ENCODE results near the gene HCLS1.
"Not testable (repeated sequence)": the region's sequence is repeated elsewhere in the genome, so short reads cannot be mapped to it uniquely, and the experiment has no call there.

HCLS1 gene

GRCh38 chr3:121604759-121605158 is 55.9 kb downstream of the HCLS1 start:
- H3K4me1 ChIP-seq (ENCODE audit: control insufficient read depth, insufficient read depth, low read length) = no peaks in the 10 kb centered on the region

GRCh38 chr3:121601212-121601812 is 59.4 kb downstream of the HCLS1 start:
- no peaks in the 10 kb centered on the region for H3K9me3 ChIP-seq (ENCODE audit: control insufficient read depth, low read length)
- H3K36me3 ChIP-seq (ENCODE audit: control insufficient read depth, insufficient read depth, low read length) = no peaks in the 10 kb centered on the region
- no peaks in the 10 kb centered on the region for H3K4me1 ChIP-seq (ENCODE audit: control insufficient read depth, insufficient read depth, low read length)
- H3K27me3 ChIP-seq (ENCODE audit: control insufficient read depth, insufficient read depth, low read length, poor library complexity, severe bottlenecking) = no peaks in the 10 kb centered on the region
- 52 to 58% methylated on average over 4 of the region's 4 CpGs for WGBS, 2 experiments
- no peak overlapping the region for H3K27ac ChIP-seq (ENCODE audit: insufficient read depth, low read depth, low read length, poor library complexity, severe bottlenecking)
- no peak overlapping the region for H3K4me3 ChIP-seq (ENCODE audit: insufficient read depth, low read depth, low read length)

More at GRCh38 chr3:121604759-121605158, 55.9 kb downstream of the HCLS1 start:
- Histone ChIP-seq H3K4me3 (ENCODE audit: insufficient read depth, low read depth, low read length) (no peak overlapping the region), H3K27me3 (ENCODE audit: control insufficient read depth, insufficient read depth, low read length, poor library complexity, severe bottlenecking) (no peaks in the 10 kb centered on the region), H3K36me3 (ENCODE audit: control insufficient read depth, insufficient read depth, low read length) (no peaks in the 10 kb centered on the region), H3K27ac (ENCODE audit: insufficient read depth, low read depth, low read length, poor library complexity, severe bottlenecking) (no peak overlapping the region), H3K9me3 (ENCODE audit: control insufficient read depth, low read length) (no peaks in the 10 kb centered on the region)
- WGBS, 2 experiments = 92 to 95% methylated on average over 2 of the region's 2 CpGs

- not testable (repeated sequence) for H3K4me3 ChIP-seq (ENCODE audit: insufficient read depth, low read depth, low read length); H3K9me3 ChIP-seq (ENCODE audit: control insufficient read depth, low read length); H3K27me3 ChIP-seq (ENCODE audit: control insufficient read depth, insufficient read depth, low read length, poor library complexity, severe bottlenecking); H3K4me1 ChIP-seq (ENCODE audit: control insufficient read depth, insufficient read depth, low read length); H3K27ac ChIP-seq (ENCODE audit: insufficient read depth, low read depth, low read length, poor library complexity, severe bottlenecking); H3K36me3 ChIP-seq (ENCODE audit: control insufficient read depth, insufficient read depth, low read length)
- 89 to 94% methylated on average over 2 of the region's 2 CpGs for WGBS, 2 experiments
These were observed 60.8 kb downstream of the HCLS1 start for GRCh38 chr3:121599900-121600299.

GRCh38 chr3:121598564-121598963 is 62.1 kb downstream of the HCLS1 start:
- 91 to 95% methylated on average over 2 of the region's 2 CpGs for WGBS, 2 experiments
- Histone ChIP-seq H3K27me3 (ENCODE audit: control insufficient read depth, insufficient read depth, low read length, poor library complexity, severe bottlenecking) (no peaks in the 10 kb centered on the region), H3K9me3 (ENCODE audit: control insufficient read depth, low read length) (no peaks in the 10 kb centered on the region), H3K27ac (ENCODE audit: insufficient read depth, low read depth, low read length, poor library complexity, severe bottlenecking) (no peak overlapping the region), H3K4me1 (ENCODE audit: control insufficient read depth, insufficient read depth, low read length) (no peaks in the 10 kb centered on the region), H3K36me3 (ENCODE audit: control insufficient read depth, insufficient read depth, low read length) (no peaks in the 10 kb centered on the region), H3K4me3 (ENCODE audit: insufficient read depth, low read depth, low read length) (no peak overlapping the region)

GRCh38 chr3:121595765-121596406 is 64.8 kb downstream of the HCLS1 start:
- no peaks in the 10 kb centered on the region for H3K4me1 ChIP-seq (ENCODE audit: control insufficient read depth, insufficient read depth, low read length)
- WGBS, 2 experiments = 92 to 96% methylated on average over 4 of the region's 4 CpGs
- H3K27ac ChIP-seq (ENCODE audit: insufficient read depth, low read depth, low read length, poor library complexity, severe bottlenecking) = no peak overlapping the region
- no peaks in the 10 kb centered on the region for H3K36me3 ChIP-seq (ENCODE audit: control insufficient read depth, insufficient read depth, low read length)
- H3K9me3 ChIP-seq (ENCODE audit: control insufficient read depth, low read length) = no peaks in the 10 kb centered on the region
- no peak overlapping the region for H3K4me3 ChIP-seq (ENCODE audit: insufficient read depth, low read depth, low read length)
- H3K27me3 ChIP-seq (ENCODE audit: control insufficient read depth, insufficient read depth, low read length, poor library complexity, severe bottlenecking) = no peaks in the 10 kb centered on the region

GRCh38 chr3:121594850-121595249 is 65.9 kb downstream of the HCLS1 start:
- Histone ChIP-seq H3K36me3 (ENCODE audit: control insufficient read depth, insufficient read depth, low read length) (no peaks in the 10 kb centered on the region), H3K9me3 (ENCODE audit: control insufficient read depth, low read length) (no peaks in the 10 kb centered on the region), H3K4me3 (ENCODE audit: insufficient read depth, low read depth, low read length) (no peak overlapping the region), H3K4me1 (ENCODE audit: control insufficient read depth, insufficient read depth, low read length) (no peaks in the 10 kb centered on the region), H3K27ac (ENCODE audit: insufficient read depth, low read depth, low read length, poor library complexity, severe bottlenecking) (no peak overlapping the region), H3K27me3 (ENCODE audit: control insufficient read depth, insufficient read depth, low read length, poor library complexity, severe bottlenecking) (no peaks in the 10 kb centered on the region)
- WGBS, 2 experiments = 97 to 98% methylated on average over 2 of the region's 2 CpGs

- H3K27me3 ChIP-seq (ENCODE audit: control insufficient read depth, insufficient read depth, low read length, poor library complexity, severe bottlenecking); H3K4me1 ChIP-seq (ENCODE audit: control insufficient read depth, insufficient read depth, low read length); H3K9me3 ChIP-seq (ENCODE audit: control insufficient read depth, low read length); H3K27ac ChIP-seq (ENCODE audit: insufficient read depth, low read depth, low read length, poor library complexity, severe bottlenecking); H3K4me3 ChIP-seq (ENCODE audit: insufficient read depth, low read depth, low read length); H3K36me3 ChIP-seq (ENCODE audit: control insufficient read depth, insufficient read depth, low read length): not testable (repeated sequence)
- 88 to 91% methylated on average over 4 of the region's 4 CpGs for WGBS, 2 experiments
These were observed 66.9 kb downstream of the HCLS1 start for GRCh38 chr3:121593806-121594205.

- no peaks in the 10 kb centered on the region for H3K27me3 ChIP-seq (ENCODE audit: control insufficient read depth, insufficient read depth, low read length, poor library complexity, severe bottlenecking)
- no peaks in the 10 kb centered on the region for H3K9me3 ChIP-seq (ENCODE audit: control insufficient read depth, low read length)
- no peak within 1 kb of the TSS for H3K4me3 ChIP-seq (ENCODE audit: insufficient read depth, low read depth, low read length)
- H3K36me3 ChIP-seq (ENCODE audit: control insufficient read depth, insufficient read depth, low read length) = no peaks in the 10 kb centered on the region
- WGBS, 2 experiments = 33 to 38% methylated on average over 11 of the region's 11 CpGs
- H3K27ac ChIP-seq (ENCODE audit: insufficient read depth, low read depth, low read length, poor library complexity, severe bottlenecking) = no peak within 1 kb of the TSS
- H3K4me1 ChIP-seq (ENCODE audit: control insufficient read depth, insufficient read depth, low read length) = no peaks in the 10 kb centered on the region
These were observed 67.6 kb downstream of the HCLS1 start, which contains the start of gene FBXO40 for GRCh38 chr3:121592856-121593702. FBXO40 (plus strand) TSS chr3:121593379; CDS start chr3:121620576, 27,197 bp downstream.

- no peak overlapping the region for H3K4me3 ChIP-seq (ENCODE audit: insufficient read depth, low read depth, low read length)
These were observed 76.3 kb downstream of the HCLS1 start for GRCh38 chr3:121584418-121584817.

GRCh38 chr3:121581691-121582090 is 79.0 kb downstream of the HCLS1 start:
- no peaks in the 10 kb centered on the region for H3K9me3 ChIP-seq (ENCODE audit: control insufficient read depth, low read length)
- H3K27ac ChIP-seq (ENCODE audit: insufficient read depth, low read depth, low read length, poor library complexity, severe bottlenecking) = no peak overlapping the region
- no peaks in the 10 kb centered on the region for H3K27me3 ChIP-seq (ENCODE audit: control insufficient read depth, insufficient read depth, low read length, poor library complexity, severe bottlenecking)
- no peaks in the 10 kb centered on the region for H3K36me3 ChIP-seq (ENCODE audit: control insufficient read depth, insufficient read depth, low read length)
- no peaks in the 10 kb centered on the region for H3K4me1 ChIP-seq (ENCODE audit: control insufficient read depth, insufficient read depth, low read length)
- no peak overlapping the region for H3K4me3 ChIP-seq (ENCODE audit: insufficient read depth, low read depth, low read length)
- 72 to 88% methylated on average over 1 of the region's 2 CpGs for WGBS, 2 experiments

More at GRCh38 chr3:121584418-121584817, 76.3 kb downstream of the HCLS1 start:
- no peak overlapping the region for H3K27ac ChIP-seq (ENCODE audit: insufficient read depth, low read depth, low read length, poor library complexity, severe bottlenecking)
- no peaks in the 10 kb centered on the region for H3K36me3 ChIP-seq (ENCODE audit: control insufficient read depth, insufficient read depth, low read length)
- H3K4me1 ChIP-seq (ENCODE audit: control insufficient read depth, insufficient read depth, low read length) = no peaks in the 10 kb centered on the region
- H3K9me3 ChIP-seq (ENCODE audit: control insufficient read depth, low read length) = no peaks in the 10 kb centered on the region
- WGBS, 2 experiments = 89 to 100% methylated on average over 1 of the region's 1 CpG
- no peaks in the 10 kb centered on the region for H3K27me3 ChIP-seq (ENCODE audit: control insufficient read depth, insufficient read depth, low read length, poor library complexity, severe bottlenecking)

Data from ectodermal cell (in vitro differentiated cells).